ENCODE data around the gene TEX22.

- no peak for TF ChIP-seq POLR2AphosphoS5 (IDR thresholded peaks at IDR 0.05)
- no peak for TF ChIP-seq EP300 (IDR thresholded peaks at IDR 0.05)
- no peak for TF ChIP-seq POLR2A (IDR thresholded peaks at IDR 0.05)
These were observed 44.5 kb downstream of the TEX22 start for GRCh38 chr14:105442834-105443233.

Data from sigmoid colon (tissue), 4 donors.